ENCODE data around the gene SDR42E2.

GRCh38 chr16:22240023-22240710 is 77.9 kb downstream of the SDR42E2 start:
- TF ChIP-seq CTCF (conservative IDR thresholded peaks at IDR 0.05 in 1 of 2, IDR thresholded peaks at IDR 0.05 in 1 of 2; ENCODE audit: extremely low read depth in 1 of 2, insufficient read depth in 1 of 2, low read depth in 1 of 2, low read length in 2 of 2) = no peak
- TF ChIP-seq EZH2 (IDR thresholded peaks at IDR 0.05; ENCODE audit: borderline replicate concordance, low read length) = no peak
